ENCODE results near the gene TENM4.

DNA sequence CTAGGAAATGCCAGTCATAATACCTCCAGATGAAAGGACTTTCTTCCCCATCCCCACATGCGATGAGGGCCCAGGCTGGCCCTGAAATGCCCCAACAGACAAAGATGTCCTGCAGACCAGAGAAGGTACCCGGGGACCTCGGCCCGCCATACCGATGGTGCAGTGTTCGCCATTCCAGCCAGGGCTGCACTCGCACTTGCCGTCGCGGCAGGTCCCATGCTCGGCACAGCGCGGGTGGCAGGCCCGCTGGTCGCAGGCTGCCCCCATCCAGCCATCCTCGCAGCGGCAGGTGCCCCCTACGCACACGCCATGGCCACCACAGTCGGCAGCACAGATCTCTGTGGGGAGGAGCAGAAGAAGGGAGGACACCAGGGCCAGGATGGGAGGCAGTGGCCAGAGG, 654.1 kb downstream of the TENM4 start:
- TF ChIP-seq, protein P1, sequence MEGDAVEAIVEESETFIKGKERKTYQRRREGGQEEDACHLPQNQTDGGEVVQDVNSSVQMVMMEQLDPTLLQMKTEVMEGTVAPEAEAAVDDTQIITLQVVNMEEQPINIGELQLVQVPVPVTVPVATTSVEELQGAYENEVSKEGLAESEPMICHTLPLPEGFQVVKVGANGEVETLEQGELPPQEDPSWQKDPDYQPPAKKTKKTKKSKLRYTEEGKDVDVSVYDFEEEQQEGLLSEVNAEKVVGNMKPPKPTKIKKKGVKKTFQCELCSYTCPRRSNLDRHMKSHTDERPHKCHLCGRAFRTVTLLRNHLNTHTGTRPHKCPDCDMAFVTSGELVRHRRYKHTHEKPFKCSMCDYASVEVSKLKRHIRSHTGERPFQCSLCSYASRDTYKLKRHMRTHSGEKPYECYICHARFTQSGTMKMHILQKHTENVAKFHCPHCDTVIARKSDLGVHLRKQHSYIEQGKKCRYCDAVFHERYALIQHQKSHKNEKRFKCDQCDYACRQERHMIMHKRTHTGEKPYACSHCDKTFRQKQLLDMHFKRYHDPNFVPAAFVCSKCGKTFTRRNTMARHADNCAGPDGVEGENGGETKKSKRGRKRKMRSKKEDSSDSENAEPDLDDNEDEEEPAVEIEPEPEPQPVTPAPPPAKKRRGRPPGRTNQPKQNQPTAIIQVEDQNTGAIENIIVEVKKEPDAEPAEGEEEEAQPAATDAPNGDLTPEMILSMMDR (IDR thresholded peaks at IDR 0.05): no peak
- TF ChIP-seq, protein P2, sequence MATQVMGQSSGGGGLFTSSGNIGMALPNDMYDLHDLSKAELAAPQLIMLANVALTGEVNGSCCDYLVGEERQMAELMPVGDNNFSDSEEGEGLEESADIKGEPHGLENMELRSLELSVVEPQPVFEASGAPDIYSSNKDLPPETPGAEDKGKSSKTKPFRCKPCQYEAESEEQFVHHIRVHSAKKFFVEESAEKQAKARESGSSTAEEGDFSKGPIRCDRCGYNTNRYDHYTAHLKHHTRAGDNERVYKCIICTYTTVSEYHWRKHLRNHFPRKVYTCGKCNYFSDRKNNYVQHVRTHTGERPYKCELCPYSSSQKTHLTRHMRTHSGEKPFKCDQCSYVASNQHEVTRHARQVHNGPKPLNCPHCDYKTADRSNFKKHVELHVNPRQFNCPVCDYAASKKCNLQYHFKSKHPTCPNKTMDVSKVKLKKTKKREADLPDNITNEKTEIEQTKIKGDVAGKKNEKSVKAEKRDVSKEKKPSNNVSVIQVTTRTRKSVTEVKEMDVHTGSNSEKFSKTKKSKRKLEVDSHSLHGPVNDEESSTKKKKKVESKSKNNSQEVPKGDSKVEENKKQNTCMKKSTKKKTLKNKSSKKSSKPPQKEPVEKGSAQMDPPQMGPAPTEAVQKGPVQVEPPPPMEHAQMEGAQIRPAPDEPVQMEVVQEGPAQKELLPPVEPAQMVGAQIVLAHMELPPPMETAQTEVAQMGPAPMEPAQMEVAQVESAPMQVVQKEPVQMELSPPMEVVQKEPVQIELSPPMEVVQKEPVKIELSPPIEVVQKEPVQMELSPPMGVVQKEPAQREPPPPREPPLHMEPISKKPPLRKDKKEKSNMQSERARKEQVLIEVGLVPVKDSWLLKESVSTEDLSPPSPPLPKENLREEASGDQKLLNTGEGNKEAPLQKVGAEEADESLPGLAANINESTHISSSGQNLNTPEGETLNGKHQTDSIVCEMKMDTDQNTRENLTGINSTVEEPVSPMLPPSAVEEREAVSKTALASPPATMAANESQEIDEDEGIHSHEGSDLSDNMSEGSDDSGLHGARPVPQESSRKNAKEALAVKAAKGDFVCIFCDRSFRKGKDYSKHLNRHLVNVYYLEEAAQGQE (IDR thresholded peaks at IDR 0.05; ENCODE audit: insufficient read depth in 1 of 2, low read depth in 2 of 2, low read length in 1 of 2): no peak
